Measurements from ENCODE around the gene ACAA2. TPM values are rescaled to one million over a fixed set of nuclear protein-coding genes. Genes with fewer than 3 reads are reported as not detected.

Gene ACAA2
- total and polyA plus RNA-seq, 5 donors from 2014 or later, result 16.1 to 91.9 (median 69.6) TPM

DNA sequence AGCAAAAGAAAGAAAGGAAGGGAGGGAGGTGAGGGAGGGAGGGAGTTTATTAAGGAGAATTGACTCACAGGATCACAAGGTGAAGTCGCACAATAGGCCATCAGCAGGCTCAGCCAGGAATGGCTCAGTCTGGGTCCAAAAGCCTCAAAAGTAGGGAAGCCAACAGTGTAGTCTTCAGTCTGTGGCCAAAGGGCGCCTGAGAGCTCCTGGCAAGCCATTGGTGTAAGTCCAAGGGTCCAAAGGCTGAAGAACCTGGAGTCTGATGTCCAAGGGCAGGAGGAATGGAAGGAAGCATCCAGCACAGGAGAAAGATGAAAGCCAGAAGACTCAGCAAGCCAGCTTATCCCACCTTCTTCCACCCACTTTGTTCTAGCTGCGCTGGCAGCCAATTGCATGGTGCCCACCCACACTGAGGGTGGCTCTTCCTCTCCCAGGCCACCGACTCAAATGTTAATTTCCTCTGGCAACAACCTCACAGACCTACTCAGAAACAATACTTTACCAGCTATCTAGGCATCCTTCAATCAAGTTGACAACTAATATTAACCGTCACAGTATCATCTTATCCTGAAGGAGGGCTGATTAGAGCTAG lies 5.8 kb upstream of the ACAA2 start:
- H3K4me3 Mint-ChIP-seq, result peak overlapping the region; percentile 49 to 87 (median 74)
- peaks cover 28 to 78% (median 61%) of the 10 kb centered on the region in 4 donors for H3K4me1 Mint-ChIP-seq
- H3K27ac Mint-ChIP-seq, result peak overlapping the region; percentile 85 to 95 (median 93)
- peak in 1 of 3 donors; percentile 37 for DNase-seq
- Histone ChIP-seq H3K4me1 (ENCODE audit: control insufficient read depth, insufficient read depth, low read length, poor library complexity, severe bottlenecking) (peaks cover 51% of the 10 kb centered on the region), H3K27me3 (ENCODE audit: control insufficient read depth, insufficient read depth, low read length) (no peaks in the 10 kb centered on the region), H3K4me3 (ENCODE audit: low read depth, low read length) (peak overlapping the region; percentile 68), H3K36me3 (ENCODE audit: control insufficient read depth, insufficient read depth, low read length) (no peaks in the 10 kb centered on the region), H3K9me3 (ENCODE audit: control insufficient read depth in 2 of 2, low read length in 2 of 2) (no peaks in the 10 kb centered on the region), H3K27ac (ENCODE audit: insufficient read depth, low read length, poor library complexity, severe bottlenecking) (peak overlapping the region; percentile 66)
- no peaks in the 10 kb centered on the region for H3K36me3 Mint-ChIP-seq
- H3K9me3 Mint-ChIP-seq, result peaks cover 0 to under 1% (median 0%) of the 10 kb centered on the region in 7 donors
- no peak for ATAC-seq (ENCODE audit: low read depth in 2 of 2)
- H3K27me3 Mint-ChIP-seq, result no peaks in the 10 kb centered on the region

DNA sequence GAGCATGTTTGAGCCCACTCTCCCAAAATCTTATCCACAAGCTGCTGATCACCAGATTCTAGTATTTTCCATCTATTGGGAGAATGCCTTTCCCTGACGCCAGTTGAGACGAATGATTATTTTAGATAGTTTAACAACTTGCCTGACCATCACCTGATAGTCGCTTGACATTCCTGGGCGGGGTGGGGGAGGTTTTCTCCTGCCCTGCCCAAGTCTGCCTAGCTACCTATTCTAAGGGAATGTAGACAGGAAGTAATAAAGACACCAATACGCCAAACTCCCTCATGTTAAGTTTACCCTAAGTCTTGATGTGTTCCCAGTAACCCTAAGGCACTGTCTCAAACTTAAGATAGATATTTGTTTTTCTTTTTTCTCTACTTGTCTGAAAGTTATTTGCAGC lies 4.6 kb upstream of the ACAA2 start:
- H3K4me3 ChIP-seq (ENCODE audit: low read depth, low read length), result no peak overlapping the region
- peak overlapping the region; percentile 45 to 95 (median 56) for H3K27ac Mint-ChIP-seq
- no peaks in the 10 kb centered on the region for H3K9me3 Mint-ChIP-seq
- H3K27ac ChIP-seq (ENCODE audit: insufficient read depth, low read length, poor library complexity, severe bottlenecking), result no peak overlapping the region
- H3K27me3 ChIP-seq (ENCODE audit: control insufficient read depth, insufficient read depth, low read length), result no peaks in the 10 kb centered on the region
- H3K36me3 Mint-ChIP-seq, result no peaks in the 10 kb centered on the region
- H3K4me1 Mint-ChIP-seq, result peaks cover 28 to 83% (median 62%) of the 10 kb centered on the region in 4 donors
- ATAC-seq (ENCODE audit: low read depth in 2 of 2), result no peak
- no peaks in the 10 kb centered on the region for H3K27me3 Mint-ChIP-seq
- H3K4me3 Mint-ChIP-seq, result peak overlapping the region in 3 of 4 donors; percentile 35 to 88 (median 76)
- no peak for DNase-seq
- H3K36me3 ChIP-seq (ENCODE audit: control insufficient read depth, insufficient read depth, low read length), result no peaks in the 10 kb centered on the region
- peaks cover 54% of the 10 kb centered on the region for H3K4me1 ChIP-seq (ENCODE audit: control insufficient read depth, insufficient read depth, low read length, poor library complexity, severe bottlenecking)
- H3K9me3 ChIP-seq (ENCODE audit: control insufficient read depth in 2 of 2, low read length in 2 of 2), result no peaks in the 10 kb centered on the region

DNA sequence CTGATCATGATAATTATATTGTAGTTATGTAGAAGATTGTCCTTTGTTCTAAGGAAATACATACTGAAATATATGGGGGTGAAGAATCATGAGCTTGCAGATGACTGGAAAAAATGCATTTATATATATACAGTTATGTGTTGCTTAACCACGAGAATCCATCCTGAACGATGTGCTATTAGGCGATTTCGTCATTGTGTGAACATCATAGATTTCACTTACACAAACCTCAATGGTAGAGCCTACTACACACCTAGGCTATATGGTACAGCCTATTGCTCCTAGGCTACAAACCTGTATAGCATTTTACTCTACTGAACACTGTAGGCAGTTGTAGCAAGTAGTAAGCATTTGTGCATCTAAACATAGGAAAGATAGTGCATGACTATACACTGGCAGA lies 2.6 kb upstream of the ACAA2 start:
- Mint-ChIP-seq H3K9me3 (peaks cover 0 to 3% (median 0%) of the 10 kb centered on the region in 7 donors), H3K4me1 (peaks cover 38 to 87% (median 64%) of the 10 kb centered on the region in 4 donors), H3K27me3 (no peaks in the 10 kb centered on the region), H3K36me3 (no peaks in the 10 kb centered on the region), H3K27ac (peak overlapping the region in 1 of 3 donors; percentile 12), H3K4me3 (peak overlapping the region; percentile 47 to 99 (median 82))
- H3K4me3 ChIP-seq (ENCODE audit: low read depth, low read length), result no peak overlapping the region
- no peaks in the 10 kb centered on the region for H3K27me3 ChIP-seq (ENCODE audit: control insufficient read depth, insufficient read depth, low read length)
- H3K27ac ChIP-seq (ENCODE audit: insufficient read depth, low read length, poor library complexity, severe bottlenecking), result no peak overlapping the region
- H3K4me1 ChIP-seq (ENCODE audit: control insufficient read depth, insufficient read depth, low read length, poor library complexity, severe bottlenecking), result peaks cover 68% of the 10 kb centered on the region
- no peaks in the 10 kb centered on the region for H3K36me3 ChIP-seq (ENCODE audit: control insufficient read depth, insufficient read depth, low read length)
- no peak for ATAC-seq (ENCODE audit: low read depth in 2 of 2)
- DNase-seq, result no peak
- H3K9me3 ChIP-seq (ENCODE audit: control insufficient read depth in 2 of 2, low read length in 2 of 2), result no peaks in the 10 kb centered on the region

DNA sequence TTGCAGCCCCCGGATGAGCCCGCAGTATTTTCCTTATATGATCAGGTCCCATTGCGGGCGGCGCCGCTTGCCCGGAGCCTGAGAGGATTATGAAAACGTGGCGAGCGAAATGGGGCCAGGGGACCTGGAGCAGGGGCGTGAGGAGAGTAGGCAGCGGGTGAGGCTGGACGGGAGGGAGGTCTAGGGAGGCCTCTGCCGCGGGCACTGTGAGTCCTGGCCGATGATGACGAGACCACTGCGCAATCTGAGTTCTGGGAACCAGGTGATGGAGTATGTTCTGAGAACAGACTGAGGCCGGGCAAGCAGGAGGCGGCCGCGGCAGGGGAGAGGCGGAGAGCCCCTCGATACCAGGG lies 790 bp upstream of the ACAA2 start:
- Mint-ChIP-seq H3K4me1 (peaks cover 31 to 70% (median 53%) of the 10 kb centered on the region in 4 donors), H3K9me3 (peaks cover 0 to 12% (median 3%) of the 10 kb centered on the region in 7 donors), H3K27me3 (no peaks in the 10 kb centered on the region), H3K36me3 (peaks cover 12% of the 10 kb centered on the region), H3K4me3 (peak overlapping the region; percentile 91 to 99 (median 96)), H3K27ac (peak overlapping the region; percentile 92 to 99 (median 94))
- H3K27ac ChIP-seq (ENCODE audit: insufficient read depth, low read length, poor library complexity, severe bottlenecking), result peak overlapping the region; percentile 92
- peaks cover 0 to 2% of the 10 kb centered on the region in 2 experiments for H3K9me3 ChIP-seq (ENCODE audit: control insufficient read depth in 2 of 2, low read length in 2 of 2)
- peaks cover 50% of the 10 kb centered on the region for H3K4me1 ChIP-seq (ENCODE audit: control insufficient read depth, insufficient read depth, low read length, poor library complexity, severe bottlenecking)
- no peaks in the 10 kb centered on the region for H3K27me3 ChIP-seq (ENCODE audit: control insufficient read depth, insufficient read depth, low read length)
- DNase-seq, result peak in 1 of 3 donors; percentile 88
- H3K36me3 ChIP-seq (ENCODE audit: control insufficient read depth, insufficient read depth, low read length), result no peaks in the 10 kb centered on the region
- ATAC-seq (ENCODE audit: low read depth in 2 of 2), result peak; percentile 57 to 61
- H3K4me3 ChIP-seq (ENCODE audit: low read depth, low read length), result peak overlapping the region; percentile 84

DNA sequence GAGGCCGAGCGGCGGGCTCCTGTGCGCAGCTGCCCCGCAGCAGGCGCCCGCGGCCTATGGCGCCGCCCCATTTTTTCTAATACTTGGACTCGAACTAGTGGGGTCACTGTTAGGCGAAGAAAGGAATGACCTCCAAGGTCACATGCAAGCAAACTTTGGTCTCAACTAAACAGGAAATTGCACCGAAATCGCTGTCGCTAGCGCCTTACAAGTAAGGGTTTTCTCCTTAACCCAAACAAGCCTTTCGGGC lies 339 bp downstream of the ACAA2 start:
- no peak for ATAC-seq (ENCODE audit: low read depth in 2 of 2)
- H3K4me1 Mint-ChIP-seq, result peaks cover 31 to 61% (median 47%) of the 10 kb centered on the region in 4 donors
- no peak for DNase-seq
- no peaks in the 10 kb centered on the region for H3K27me3 ChIP-seq (ENCODE audit: control insufficient read depth, insufficient read depth, low read length)
- peak overlapping the region; percentile 27 to 99 (median 92) for H3K27ac Mint-ChIP-seq
- H3K9me3 Mint-ChIP-seq, result peaks cover 0 to 18% (median 8%) of the 10 kb centered on the region in 7 donors
- H3K27me3 Mint-ChIP-seq, result no peaks in the 10 kb centered on the region
- peaks cover 39% of the 10 kb centered on the region for H3K4me1 ChIP-seq (ENCODE audit: control insufficient read depth, insufficient read depth, low read length, poor library complexity, severe bottlenecking)
- peak overlapping the region; percentile 90 for H3K4me3 ChIP-seq (ENCODE audit: low read depth, low read length)
- H3K36me3 ChIP-seq (ENCODE audit: control insufficient read depth, insufficient read depth, low read length), result no peaks in the 10 kb centered on the region
- peak overlapping the region; percentile 92 for H3K27ac ChIP-seq (ENCODE audit: insufficient read depth, low read length, poor library complexity, severe bottlenecking)
- H3K9me3 ChIP-seq (ENCODE audit: control insufficient read depth in 2 of 2, low read length in 2 of 2), result peaks cover 0 to 2% of the 10 kb centered on the region in 2 experiments
- H3K36me3 Mint-ChIP-seq, result peaks cover 17% of the 10 kb centered on the region
- peak overlapping the region; percentile 91 to 99 (median 96) for H3K4me3 Mint-ChIP-seq

DNA sequence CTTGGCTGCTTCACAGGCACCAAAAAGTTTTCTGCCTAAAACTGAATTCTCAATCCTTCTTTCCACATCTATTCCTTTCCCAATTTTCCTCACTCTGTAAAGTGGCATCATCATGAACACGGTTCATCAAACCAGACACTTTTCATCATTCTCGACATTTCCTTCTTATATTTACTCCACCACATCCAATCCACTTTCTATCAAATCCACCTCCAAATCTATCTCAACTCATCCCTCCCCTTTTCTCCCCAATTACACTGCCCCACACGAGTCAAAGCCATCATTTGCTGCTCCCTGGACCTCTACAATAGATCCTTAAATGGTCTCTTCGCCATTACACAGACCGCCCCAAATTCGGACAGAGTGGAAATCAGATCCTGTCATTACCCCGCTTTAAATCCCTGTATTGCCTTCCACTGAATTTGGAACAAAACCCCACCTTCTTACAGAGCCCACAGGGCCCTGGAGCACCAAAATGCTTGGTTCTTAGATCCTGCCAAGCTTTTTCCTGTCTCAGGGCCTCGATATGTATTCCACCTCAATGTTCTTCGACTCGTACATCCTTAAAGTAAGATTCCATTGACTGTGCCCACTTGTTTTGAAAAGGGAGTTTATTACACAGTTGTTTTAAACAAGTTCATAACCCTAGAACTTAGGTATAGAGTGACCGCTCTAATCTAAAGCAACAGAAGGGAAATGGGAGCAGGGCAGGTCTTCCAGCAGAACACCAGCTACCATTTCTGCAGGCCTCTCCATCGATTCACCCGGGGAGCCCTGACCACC lies 856 bp downstream of the ACAA2 start:
- no peak for DNase-seq
- no peak for ATAC-seq (ENCODE audit: low read depth in 2 of 2)

DNA sequence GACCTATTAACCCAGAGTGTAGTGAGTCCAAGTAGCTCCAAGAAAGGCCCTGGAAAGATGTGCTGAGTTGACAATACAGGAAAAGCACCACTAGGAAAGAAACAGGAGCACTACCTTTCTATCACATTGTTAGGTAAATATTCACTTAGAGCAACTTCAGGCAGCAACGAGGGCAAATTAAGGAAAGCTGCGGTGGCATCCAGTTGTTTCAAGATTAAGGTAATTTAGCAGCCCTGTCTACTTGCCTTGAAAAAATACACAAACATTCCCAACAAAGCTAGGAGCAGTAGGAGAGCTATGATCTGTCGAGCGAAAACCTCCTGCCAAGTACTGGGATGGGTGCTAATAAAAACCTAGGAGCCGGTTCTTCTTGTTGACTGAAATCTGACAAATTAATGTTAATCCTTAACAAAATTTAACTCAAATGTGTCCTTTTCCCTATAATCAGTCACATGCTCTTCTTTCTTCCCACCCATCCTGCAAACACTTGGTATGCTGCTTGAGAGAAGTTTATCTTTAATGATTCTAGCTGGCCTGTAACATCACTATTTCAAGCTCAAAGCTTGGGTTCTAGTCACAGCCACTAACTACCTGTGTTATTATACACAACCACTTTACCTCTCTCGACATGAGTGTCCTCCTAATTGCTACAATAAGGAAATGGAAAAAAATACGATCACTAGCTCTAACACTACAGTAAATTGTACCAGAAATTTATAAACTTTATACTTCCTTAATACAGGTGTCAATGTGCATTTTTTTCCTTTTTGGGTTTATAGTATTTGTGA lies 2.0 kb downstream of the ACAA2 start:
- H3K4me3 ChIP-seq (ENCODE audit: low read depth, low read length), result peak overlapping the region; percentile 2
- H3K4me3 Mint-ChIP-seq, result peak overlapping the region in 2 of 4 donors; percentile 96 to 99

More for the DNA sequence above, 856 bp downstream of the ACAA2 start:
- Histone ChIP-seq H3K9me3 (ENCODE audit: control insufficient read depth in 2 of 2, low read length in 2 of 2) (peaks cover 0 to 2% of the 10 kb centered on the region in 2 experiments), H3K27me3 (ENCODE audit: control insufficient read depth, insufficient read depth, low read length) (no peaks in the 10 kb centered on the region), H3K4me1 (ENCODE audit: control insufficient read depth, insufficient read depth, low read length, poor library complexity, severe bottlenecking) (peaks cover 35% of the 10 kb centered on the region), H3K4me3 (ENCODE audit: low read depth, low read length) (peak overlapping the region; percentile 90), H3K36me3 (ENCODE audit: control insufficient read depth, insufficient read depth, low read length) (no peaks in the 10 kb centered on the region), H3K27ac (ENCODE audit: insufficient read depth, low read length, poor library complexity, severe bottlenecking) (peak overlapping the region; percentile 92)
- peak overlapping the region; percentile 91 to 99 (median 96) for H3K4me3 Mint-ChIP-seq
- H3K36me3 Mint-ChIP-seq, result peaks cover 21% of the 10 kb centered on the region
- peaks cover 0 to 18% (median 8%) of the 10 kb centered on the region in 7 donors for H3K9me3 Mint-ChIP-seq
- peaks cover 31 to 59% (median 47%) of the 10 kb centered on the region in 4 donors for H3K4me1 Mint-ChIP-seq
- peak overlapping the region; percentile 27 to 99 (median 92) for H3K27ac Mint-ChIP-seq
- no peaks in the 10 kb centered on the region for H3K27me3 Mint-ChIP-seq

More for the DNA sequence above, 2.0 kb downstream of the ACAA2 start:
- DNase-seq, result no peak
- peaks cover 21% of the 10 kb centered on the region for H3K36me3 Mint-ChIP-seq
- peaks cover 0 to 18% (median 8%) of the 10 kb centered on the region in 7 donors for H3K9me3 Mint-ChIP-seq
- H3K27ac ChIP-seq (ENCODE audit: insufficient read depth, low read length, poor library complexity, severe bottlenecking), result no peak overlapping the region
- H3K4me1 ChIP-seq (ENCODE audit: control insufficient read depth, insufficient read depth, low read length, poor library complexity, severe bottlenecking), result peaks cover 30% of the 10 kb centered on the region
- peaks cover 31 to 55% (median 46%) of the 10 kb centered on the region in 4 donors for H3K4me1 Mint-ChIP-seq
- peaks cover 0 to 2% of the 10 kb centered on the region in 2 experiments for H3K9me3 ChIP-seq (ENCODE audit: control insufficient read depth in 2 of 2, low read length in 2 of 2)
- ATAC-seq (ENCODE audit: low read depth in 2 of 2), result no peak
- no peaks in the 10 kb centered on the region for H3K27me3 ChIP-seq (ENCODE audit: control insufficient read depth, insufficient read depth, low read length)
- H3K36me3 ChIP-seq (ENCODE audit: control insufficient read depth, insufficient read depth, low read length), result no peaks in the 10 kb centered on the region
- H3K27me3 Mint-ChIP-seq, result no peaks in the 10 kb centered on the region
- H3K27ac Mint-ChIP-seq, result no peak overlapping the region
